Transverse colon (tissue), 4 donors: ENCODE results near the gene NABP2. TPM values are rescaled to one million over a fixed set of nuclear protein-coding genes. Genes with fewer than 3 reads are reported as not detected.
A peak's percentile ranks its signal among the peaks of the same experiment; 100 is the strongest.

ENCODE experiments used
- DNase-seq: peaks from one replicate; pipeline ENCODE4 v3.0.0-alpha.2; 2019
- H3K27ac ChIP-seq, 4 donors: fragments of 200-600 bp; sonication (generic); 2 replicates each; pipeline ENCODE4 v1.5.1; 2016 to 2018; ENCODE audit warnings: inconsistent platforms in 4 of 4
- H3K27me3 ChIP-seq: fragments of 200-600 bp; sonication (generic); 2 replicates; pipeline ENCODE4 v1.5.1; 2017; ENCODE audit warnings: inconsistent platforms
- H3K36me3 ChIP-seq, 4 donors: fragments of 200-600 bp; sonication (generic); 2 replicates each; pipeline ENCODE4 v1.5.1; 2017 to 2019; ENCODE audit warnings: inconsistent platforms in 4 of 4
- H3K4me1 ChIP-seq, 4 donors: fragments of 200-600 bp; sonication (generic); 2 replicates each; pipeline ENCODE4 v1.5.1; 2017 to 2020; ENCODE audit warnings: inconsistent platforms in 4 of 4
- H3K4me3 ChIP-seq, 4 donors: fragments of 200-600 bp; sonication (generic); 1 replicate in 1 of 4; 2 replicates in 3 of 4; pipeline versions ENCODE4 v1.5.1 to v1.6.1; 2017 to 2019; ENCODE audit warnings: inconsistent platforms in 4 of 4
- H3K9me3 ChIP-seq, 2 donors: fragments of 200-600 bp; sonication (generic); 2 replicates each; pipeline ENCODE4 v1.5.1; 2017 to 2019; ENCODE audit warnings: inconsistent platforms in 2 of 2
- CTCF ChIP-seq, 5 experiments: fragments of 200-600 bp in 3 of 5; fragments of 450-650 bp in 2 of 5; sonication (generic) in 3 of 5; IDR thresholded peaks; 1 replicate in 2 of 5; 2 replicates in 3 of 5; pipeline ENCODE4 v1.5.1; 2016 to 2017; ENCODE audit warnings: antibody characterized with exemption in 5 of 5, inconsistent platforms in 3 of 5, mild to moderate bottlenecking in 2 of 5, moderate library complexity in 1 of 5
- EP300 ChIP-seq: sonication (generic); formaldehyde crosslinking; IDR thresholded peaks from one replicate; pipeline ENCODE4 v1.6.1; 2017; ENCODE audit warnings: antibody characterized with exemption, low read depth
- POLR2A ChIP-seq: fragments of 450-650 bp; IDR thresholded peaks from one replicate; pipeline ENCODE4 v1.6.1; 2016; ENCODE audit warnings: antibody characterized with exemption, mild to moderate bottlenecking, moderate library complexity
- POLR2AphosphoS5 ChIP-seq, 3 donors: sonication (generic); formaldehyde crosslinking; IDR thresholded peaks; one replicate each; pipeline ENCODE4 v1.6.1; 2016; ENCODE audit warnings: antibody characterized with exemption in 3 of 3
- WGBS, 2 donors: methylation state at CpG; one replicate each; pipeline ENCODE4 v1.1.5; 2018; ENCODE audit warnings: low coverage in 1 of 2; 5-methylcytosine and 5-hydroxymethylcytosine counted together
- in situ Hi-C, 4 donors: fragments of 200-750 bp; cut with MboI; loops; one replicate each; pipeline versions ENCODE4 v1.15.0 to v1.15.1; 2017; ENCODE audit warnings: low sequenced_read_pairs in 3 of 4, low pct_ligation_motif_present in 1 of 4, low pct_unique_long_range_greater_than_20kb in 1 of 4
- intact Hi-C: fragments of 100-400 bp; cut with DNase I; formaldehyde crosslinking; loops from one replicate; pipeline ENCODE4 v1.15.1; 2023; ENCODE audit warnings: low total_unique reads
- total RNA-seq, 4 donors: library from RNA; depleted of rRNA; stranded (reverse); fragments of >200 nt; gene quantifications; one replicate each; pipeline ENCODE4 v1.1.0, GENCODE V29; 2016

The NABP2 gene
- total RNA-seq, 4 donors from 2014 or later = 4.9 to 26.8 (median 15.5) TPM

GRCh38 chr12:56220611-56221231 is 3.4 kb upstream of the NABP2 start:
- intact Hi-C loops (no loop called here), in situ Hi-C loops (no loop called here)
- Histone ChIP-seq H3K9me3 (no peaks in the 10 kb centered on the region), H3K27me3 (no peaks in the 10 kb centered on the region), H3K36me3 (peaks cover 0 to 5% (median 0%) of the 10 kb centered on the region in 4 donors), H3K27ac (peak overlapping the region; percentile 96 to 99 (median 98)), H3K4me3 (peak overlapping the region; percentile 65 to 95 (median 76)), H3K4me1 (peaks cover 28 to 47% (median 39%) of the 10 kb centered on the region in 4 donors)
- TF ChIP-seq POLR2A = no peak
- no peak for TF ChIP-seq POLR2AphosphoS5 (IDR thresholded peaks at IDR 0.05)
- no peak for TF ChIP-seq EP300
- TF ChIP-seq CTCF (IDR thresholded peaks at IDR 0.05) = no peak
- WGBS, 2 donors = 8 to 22% methylated on average over 7 to 10 of the region's 10 CpGs
- DNase-seq = no peak

GRCh38 chr12:56221232-56221756 is 2.8 kb upstream of the NABP2 start:
- Histone ChIP-seq H3K36me3 (peaks cover 0 to 3% (median 0%) of the 10 kb centered on the region in 4 donors), H3K9me3 (no peaks in the 10 kb centered on the region), H3K27me3 (no peaks in the 10 kb centered on the region), H3K27ac (peak overlapping the region; percentile 96 to 99 (median 98)), H3K4me3 (peak overlapping the region; percentile 65 to 95 (median 76)), H3K4me1 (peaks cover 28 to 47% (median 39%) of the 10 kb centered on the region in 4 donors)
- DNase-seq = peak; percentile 59
- TF ChIP-seq EP300 (no peak), POLR2AphosphoS5 (IDR thresholded peaks at IDR 0.05) (peak in 1 of 3 donors; percentile 2)
- WGBS, 2 donors = 0 to 1% methylated on average over 8 to 21 of the region's 21 CpGs
- intact Hi-C loops (no loop called here), in situ Hi-C loops (no loop called here)

GRCh38 chr12:56221757-56222530 is 2.2 kb upstream of the NABP2 start, which contains the start of gene RNF41:
TSS of gene RNF41 (minus strand) at chr12:56221922. CDS start at chr12:56214047, 7,875 bp downstream.
- intact Hi-C loops (loop anchor here (2.0 kb wide), 1 partner anchor 105 kb away; the partner anchor contains the start of gene RPL41), in situ Hi-C loops (no loop called here)
- H3K27ac ChIP-seq = peak within 1 kb of the TSS; percentile 96 to 99 (median 98)
- H3K4me1 ChIP-seq = peaks cover 28 to 47% (median 39%) of the 10 kb centered on the region in 4 donors
- no peaks in the 10 kb centered on the region for H3K9me3 ChIP-seq
- peak within 1 kb of the TSS; percentile 65 to 95 (median 76) for H3K4me3 ChIP-seq
- peak; percentile 98 for DNase-seq
- WGBS, 2 donors = 3 to 40% methylated on average over 2 to 42 of the region's 42 CpGs
- H3K27me3 ChIP-seq = no peaks in the 10 kb centered on the region
- H3K36me3 ChIP-seq = no peaks in the 10 kb centered on the region
- TF ChIP-seq POLR2A (peak; percentile 98), EP300 (peak; percentile 58), CTCF (IDR thresholded peaks at IDR 0.05) (peak in 3 of 5 experiments; percentile 5 to 48 (median 33)), POLR2AphosphoS5 (IDR thresholded peaks at IDR 0.05) (peak; percentile 99)

GRCh38 chr12:56222531-56222895 is 1.6 kb upstream of the NABP2 start:
- DNase-seq = no peak
- peaks cover 28 to 47% (median 39%) of the 10 kb centered on the region in 4 donors for H3K4me1 ChIP-seq
- H3K4me3 ChIP-seq = peak overlapping the region; percentile 18 to 95 (median 72)
- TF ChIP-seq EP300 = no peak
- no peak for TF ChIP-seq POLR2AphosphoS5 (IDR thresholded peaks at IDR 0.05)
- no peak for TF ChIP-seq CTCF (IDR thresholded peaks at IDR 0.05)
- no peak for TF ChIP-seq POLR2A
- intact Hi-C loops (loop anchor here (2.0 kb wide), 1 partner anchor 106 kb away; the partner anchor contains the start of gene RPL41), in situ Hi-C loops (no loop called here)
- no peaks in the 10 kb centered on the region for H3K27me3 ChIP-seq
- 0 to 18% methylated on average over 2 to 4 of the region's 4 CpGs for WGBS, 2 donors
- H3K36me3 ChIP-seq = no peaks in the 10 kb centered on the region
- H3K9me3 ChIP-seq = no peaks in the 10 kb centered on the region
- peak overlapping the region; percentile 96 to 99 (median 98) for H3K27ac ChIP-seq
